ENCODE data around the gene GFRA3. TPM values are rescaled to one million over a fixed set of nuclear protein-coding genes. Genes with fewer than 3 reads are reported as not detected.

The GFRA3 gene
- total RNA-seq, 1 experiment from 2014 or later, result 1.6 TPM

GRCh38 chr5:138305797-138306196 lies 31.4 kb upstream of the GFRA3 start:
- Histone ChIP-seq H3K23ac (ENCODE audit: insufficient read length, low read depth, low read length) (no peak overlapping the region), H4K5ac (ENCODE audit: insufficient read length, low read depth, low read length) (no peak overlapping the region), H3K18ac (ENCODE audit: insufficient read length, low read depth, low read length) (no peak overlapping the region), H4K91ac (ENCODE audit: insufficient read length, low read depth, low read length) (no peak overlapping the region), H3K27ac (ENCODE audit: insufficient read length, low read depth, low read length) (no peak overlapping the region), H2BK20ac (ENCODE audit: low read depth, low read length, poor library complexity, severe bottlenecking) (no peak overlapping the region), H4K8ac (replicated peaks; ENCODE audit: insufficient read length, low read depth, low read length) (no peak overlapping the region), H2BK12ac (ENCODE audit: insufficient read length, low read depth, low read length) (no peak overlapping the region), H2AK5ac (ENCODE audit: insufficient read length, low read length) (no peak overlapping the region), H3K4ac (ENCODE audit: low read depth, low read length) (no peak overlapping the region), H3K4me1 (ENCODE audit: insufficient read depth, low read length) (no peaks in the 10 kb centered on the region), H3K56ac (ENCODE audit: insufficient read length, low read depth, low read length) (no peak overlapping the region), H3K9me3 (ENCODE audit: control insufficient read depth, low read depth, low read length) (no peaks in the 10 kb centered on the region), H2AFZ (ENCODE audit: low read length) (no peak overlapping the region), H3K79me2 (ENCODE audit: insufficient read depth, low read length) (no peaks in the 10 kb centered on the region), H3K27me3 (ENCODE audit: insufficient read depth, low read length) (no peaks in the 10 kb centered on the region), H3K4me2 (ENCODE audit: insufficient read depth, insufficient read length, low read length) (no peak overlapping the region), H2BK5ac (ENCODE audit: insufficient read length, low read length) (no peak overlapping the region), H3K79me1 (ENCODE audit: insufficient read depth, low read depth, low read length, poor library complexity, severe bottlenecking) (no peaks in the 10 kb centered on the region), H2BK15ac (ENCODE audit: low read depth, low read length) (no peak overlapping the region), H3K23me2 (ENCODE audit: insufficient read length, low read depth, low read length, poor library complexity, severe bottlenecking) (no peaks in the 10 kb centered on the region), H3K14ac (ENCODE audit: insufficient read depth, low read length) (no peak overlapping the region), H3K9ac (ENCODE audit: extremely low read depth, insufficient read length, low read length) (no peak overlapping the region), H2BK120ac (ENCODE audit: low read depth, low read length, poor library complexity, severe bottlenecking) (no peak overlapping the region), H3T11ph (ENCODE audit: low read length) (no peak overlapping the region), H4K20me1 (ENCODE audit: control insufficient read depth, insufficient read depth, insufficient read length) (no peaks in the 10 kb centered on the region)
- peak overlapping the region in 1 of 3 experiments; percentile 15; a peak in 1 of 7 replicates for H3K27ac Mint-ChIP-seq
- no peak for TF ChIP-seq CTCF (conservative IDR thresholded peaks at IDR 0.05)
- H3K27me3 Mint-ChIP-seq (ENCODE audit: low read depth), result no peaks in the 10 kb centered on the region
- H3K4me3 Mint-ChIP-seq, result no peak overlapping the region
- DNase-seq, result no peak
- no CpG with 5 or more reads among the region's 1 CpG for WGBS (ENCODE audit: extremely low coverage, insufficient read length, low lambda C conversion rate)
- H3K9me3 Mint-ChIP-seq, result no peaks in the 10 kb centered on the region
- peaks cover 0 to 7% (median 0%) of the 10 kb centered on the region in 3 experiments; a peak in 3 of 7 replicates for H3K36me3 Mint-ChIP-seq (ENCODE audit: insufficient read depth in 1 of 3, low read depth in 3 of 3)
- H3K4me1 Mint-ChIP-seq, result peaks cover 0 to 3% of the 10 kb centered on the region in 2 experiments; a peak in 1 of 4 replicates
